ENCODE data around the gene TCF7L2.

The TCF7L2 gene

GRCh38 chr10:113093188-113094113, 143.4 kb downstream of the TCF7L2 start:
- H3K36me3 ChIP-seq (ENCODE audit: control insufficient read depth in 1 of 2, insufficient read depth in 2 of 2, low read length in 2 of 2): no peaks in the 10 kb centered on the region
- no peaks in the 10 kb centered on the region for H3K9me3 ChIP-seq (ENCODE audit: control insufficient read depth in 1 of 2, low read length in 2 of 2)
- peak overlapping the region; percentile 59 for H3K27ac ChIP-seq (ENCODE audit: low read length)
- no peaks in the 10 kb centered on the region for H3K27me3 ChIP-seq (ENCODE audit: low read depth, low read length)
- no peak overlapping the region for H3K4me3 ChIP-seq (ENCODE audit: low read depth in 1 of 2, low read length in 2 of 2)
- peaks cover 15 to 28% of the 10 kb centered on the region in 2 donors for H3K4me1 ChIP-seq (ENCODE audit: control insufficient read depth in 1 of 2, insufficient read depth in 2 of 2, low read length in 2 of 2)

- no peak overlapping the region for H3K4me3 ChIP-seq (ENCODE audit: low read depth in 1 of 2, low read length in 2 of 2)
- H3K27ac ChIP-seq (ENCODE audit: low read length): peak overlapping the region; percentile 59
- no peaks in the 10 kb centered on the region for H3K27me3 ChIP-seq (ENCODE audit: low read depth, low read length)
- H3K4me1 ChIP-seq (ENCODE audit: control insufficient read depth in 1 of 2, insufficient read depth in 2 of 2, low read length in 2 of 2): peaks cover 15 to 28% of the 10 kb centered on the region in 2 donors
- H3K36me3 ChIP-seq (ENCODE audit: control insufficient read depth in 1 of 2, insufficient read depth in 2 of 2, low read length in 2 of 2): no peaks in the 10 kb centered on the region
- H3K9me3 ChIP-seq (ENCODE audit: control insufficient read depth in 1 of 2, low read length in 2 of 2): no peaks in the 10 kb centered on the region
Observed at GRCh38 chr10:113094114-113094486, 144.1 kb downstream of the TCF7L2 start.

- Histone ChIP-seq H3K27ac (ENCODE audit: low read length) (peak overlapping the region; percentile 70), H3K27me3 (ENCODE audit: low read depth, low read length) (no peaks in the 10 kb centered on the region), H3K9me3 (ENCODE audit: control insufficient read depth in 1 of 2, low read length in 2 of 2) (no peaks in the 10 kb centered on the region), H3K36me3 (ENCODE audit: control insufficient read depth in 1 of 2, insufficient read depth in 2 of 2, low read length in 2 of 2) (no peaks in the 10 kb centered on the region), H3K4me1 (ENCODE audit: control insufficient read depth in 1 of 2, insufficient read depth in 2 of 2, low read length in 2 of 2) (peaks cover 15 to 28% of the 10 kb centered on the region in 2 donors), H3K4me3 (ENCODE audit: low read depth in 1 of 2, low read length in 2 of 2) (no peak overlapping the region)
Observed at GRCh38 chr10:113095419-113096127, 145.5 kb downstream of the TCF7L2 start.

- Histone ChIP-seq H3K4me3 (ENCODE audit: low read depth in 1 of 2, low read length in 2 of 2) (no peak overlapping the region), H3K27ac (ENCODE audit: low read length) (peak overlapping the region; percentile 70), H3K27me3 (ENCODE audit: low read depth, low read length) (no peaks in the 10 kb centered on the region), H3K36me3 (ENCODE audit: control insufficient read depth in 1 of 2, insufficient read depth in 2 of 2, low read length in 2 of 2) (no peaks in the 10 kb centered on the region), H3K4me1 (ENCODE audit: control insufficient read depth in 1 of 2, insufficient read depth in 2 of 2, low read length in 2 of 2) (peaks cover 15 to 28% of the 10 kb centered on the region in 2 donors), H3K9me3 (ENCODE audit: control insufficient read depth in 1 of 2, low read length in 2 of 2) (no peaks in the 10 kb centered on the region)
Observed at GRCh38 chr10:113096128-113096996, 146.3 kb downstream of the TCF7L2 start.

GRCh38 chr10:113097036-113097435, 147.0 kb downstream of the TCF7L2 start:
- peaks cover 15 to 28% of the 10 kb centered on the region in 2 donors for H3K4me1 ChIP-seq (ENCODE audit: control insufficient read depth in 1 of 2, insufficient read depth in 2 of 2, low read length in 2 of 2)
- H3K27ac ChIP-seq (ENCODE audit: low read length): peak overlapping the region; percentile 70
- H3K36me3 ChIP-seq (ENCODE audit: control insufficient read depth in 1 of 2, insufficient read depth in 2 of 2, low read length in 2 of 2): no peaks in the 10 kb centered on the region
- H3K27me3 ChIP-seq (ENCODE audit: low read depth, low read length): no peaks in the 10 kb centered on the region
- H3K4me3 ChIP-seq (ENCODE audit: low read depth in 1 of 2, low read length in 2 of 2): no peak overlapping the region
- no peaks in the 10 kb centered on the region for H3K9me3 ChIP-seq (ENCODE audit: control insufficient read depth in 1 of 2, low read length in 2 of 2)

- Histone ChIP-seq H3K27ac (ENCODE audit: low read length) (no peak overlapping the region), H3K36me3 (ENCODE audit: control insufficient read depth in 1 of 2, insufficient read depth in 2 of 2, low read length in 2 of 2) (no peaks in the 10 kb centered on the region), H3K27me3 (ENCODE audit: low read depth, low read length) (no peaks in the 10 kb centered on the region), H3K9me3 (ENCODE audit: control insufficient read depth in 1 of 2, low read length in 2 of 2) (no peaks in the 10 kb centered on the region), H3K4me3 (ENCODE audit: low read depth in 1 of 2, low read length in 2 of 2) (no peak overlapping the region), H3K4me1 (ENCODE audit: control insufficient read depth in 1 of 2, insufficient read depth in 2 of 2, low read length in 2 of 2) (peaks cover 15 to 34% of the 10 kb centered on the region in 2 donors)
Observed at GRCh38 chr10:113099431-113100183, 149.6 kb downstream of the TCF7L2 start.

GRCh38 chr10:113100281-113100680, 150.2 kb downstream of the TCF7L2 start:
- H3K36me3 ChIP-seq (ENCODE audit: control insufficient read depth in 1 of 2, insufficient read depth in 2 of 2, low read length in 2 of 2): no peaks in the 10 kb centered on the region
- no peak overlapping the region for H3K4me3 ChIP-seq (ENCODE audit: low read depth in 1 of 2, low read length in 2 of 2)
- H3K4me1 ChIP-seq (ENCODE audit: control insufficient read depth in 1 of 2, insufficient read depth in 2 of 2, low read length in 2 of 2): peaks cover 15 to 40% of the 10 kb centered on the region in 2 donors
- no peaks in the 10 kb centered on the region for H3K9me3 ChIP-seq (ENCODE audit: control insufficient read depth in 1 of 2, low read length in 2 of 2)
- no peaks in the 10 kb centered on the region for H3K27me3 ChIP-seq (ENCODE audit: low read depth, low read length)
- H3K27ac ChIP-seq (ENCODE audit: low read length): no peak overlapping the region

- Histone ChIP-seq H3K9me3 (ENCODE audit: control insufficient read depth in 1 of 2, low read length in 2 of 2) (no peaks in the 10 kb centered on the region), H3K27ac (ENCODE audit: low read length) (no peak overlapping the region), H3K4me1 (ENCODE audit: control insufficient read depth in 1 of 2, insufficient read depth in 2 of 2, low read length in 2 of 2) (peaks cover 0 to 39% of the 10 kb centered on the region in 2 donors), H3K27me3 (ENCODE audit: low read depth, low read length) (no peaks in the 10 kb centered on the region), H3K36me3 (ENCODE audit: control insufficient read depth in 1 of 2, insufficient read depth in 2 of 2, low read length in 2 of 2) (no peaks in the 10 kb centered on the region), H3K4me3 (ENCODE audit: low read depth in 1 of 2, low read length in 2 of 2) (no peak overlapping the region)
Observed at GRCh38 chr10:113103131-113103840, 153.2 kb downstream of the TCF7L2 start.

GRCh38 chr10:113104047-113104446, 154.0 kb downstream of the TCF7L2 start:
- H3K4me1 ChIP-seq (ENCODE audit: control insufficient read depth in 1 of 2, insufficient read depth in 2 of 2, low read length in 2 of 2): peaks cover 0 to 42% of the 10 kb centered on the region in 2 donors
- no peaks in the 10 kb centered on the region for H3K36me3 ChIP-seq (ENCODE audit: control insufficient read depth in 1 of 2, insufficient read depth in 2 of 2, low read length in 2 of 2)
- H3K9me3 ChIP-seq (ENCODE audit: control insufficient read depth in 1 of 2, low read length in 2 of 2): no peaks in the 10 kb centered on the region
- H3K4me3 ChIP-seq (ENCODE audit: low read depth in 1 of 2, low read length in 2 of 2): no peak overlapping the region
- no peaks in the 10 kb centered on the region for H3K27me3 ChIP-seq (ENCODE audit: low read depth, low read length)
- no peak overlapping the region for H3K27ac ChIP-seq (ENCODE audit: low read length)

GRCh38 chr10:113108194-113108835, 158.3 kb downstream of the TCF7L2 start:
- peaks cover 0 to 47% of the 10 kb centered on the region in 2 donors for H3K4me1 ChIP-seq (ENCODE audit: control insufficient read depth in 1 of 2, insufficient read depth in 2 of 2, low read length in 2 of 2)

More at GRCh38 chr10:113108194-113108835, 158.3 kb downstream of the TCF7L2 start:
- Histone ChIP-seq H3K27ac (ENCODE audit: low read length) (no peak overlapping the region), H3K36me3 (ENCODE audit: control insufficient read depth in 1 of 2, insufficient read depth in 2 of 2, low read length in 2 of 2) (no peaks in the 10 kb centered on the region), H3K4me3 (ENCODE audit: low read depth in 1 of 2, low read length in 2 of 2) (no peak overlapping the region), H3K27me3 (ENCODE audit: low read depth, low read length) (no peaks in the 10 kb centered on the region), H3K9me3 (ENCODE audit: control insufficient read depth in 1 of 2, low read length in 2 of 2) (no peaks in the 10 kb centered on the region)

Data from muscle layer of duodenum (tissue), 2 donors.